SIG-M5 (cell line): ENCODE measurements around the gene TEX48.

Experiments
- DNase-seq: peaks from one replicate; lab custom pipeline; 2025; lab: John Stamatoyannopoulos, UW

The TEX48 gene

GRCh38 chr9:114666851-114667250 is 15.1 kb downstream of the TEX48 start:
- no peak for DNase-seq

DNA sequence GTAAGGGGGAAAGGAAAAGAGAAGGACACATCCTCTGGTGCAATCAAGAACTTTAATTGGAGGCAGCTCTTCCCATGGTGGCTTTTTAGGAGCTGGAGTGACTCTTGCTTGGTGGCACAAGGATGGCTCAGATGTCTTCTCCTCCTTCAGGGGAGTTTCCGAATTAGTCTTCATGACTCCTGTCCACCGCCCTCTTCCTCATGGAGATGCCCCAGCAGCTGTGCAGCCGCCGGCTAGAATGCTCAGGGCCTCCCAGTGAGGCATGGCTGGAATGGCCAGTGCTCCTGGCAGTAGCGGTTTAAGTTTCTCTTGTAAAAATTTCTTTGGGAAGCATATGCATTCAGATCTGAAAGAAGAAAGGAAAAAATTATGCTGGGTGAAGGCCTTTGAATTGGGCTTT is 15.6 kb downstream of the TEX48 start:
- DNase-seq = no peak

GRCh38 chr9:114664181-114664580 is 17.8 kb downstream of the TEX48 start:
- DNase-seq = no peak

GRCh38 chr9:114662081-114662989 is 19.7 kb downstream of the TEX48 start:
- no peak for DNase-seq

DNA sequence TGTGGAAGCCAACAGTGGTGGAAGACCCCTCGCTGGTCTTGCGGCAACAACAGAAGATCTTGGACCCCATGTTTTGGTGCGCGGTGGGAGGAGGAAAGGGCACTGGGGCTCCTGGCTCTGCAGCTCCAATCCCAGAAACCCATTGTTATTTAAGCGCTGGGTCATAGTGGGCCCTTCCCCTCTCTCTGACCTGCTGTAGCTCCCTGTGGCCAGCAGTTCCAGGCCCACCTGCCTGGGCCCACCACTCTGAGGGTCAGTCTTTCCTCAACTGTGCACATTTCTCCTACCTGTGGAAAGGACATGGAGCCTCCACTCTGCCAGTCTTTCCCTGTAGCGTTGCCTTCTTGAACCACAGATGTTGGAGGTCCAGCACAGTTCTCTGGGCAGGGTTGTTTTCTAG is 24.3 kb downstream of the TEX48 start, which contains the start of gene TEX53:
Gene TEX53, minus strand, starts transcription at position 101 of the 400 bp plus-strand sequence. Its CDS starts 31 bp downstream, at position 70.
- no peak for DNase-seq

DNA sequence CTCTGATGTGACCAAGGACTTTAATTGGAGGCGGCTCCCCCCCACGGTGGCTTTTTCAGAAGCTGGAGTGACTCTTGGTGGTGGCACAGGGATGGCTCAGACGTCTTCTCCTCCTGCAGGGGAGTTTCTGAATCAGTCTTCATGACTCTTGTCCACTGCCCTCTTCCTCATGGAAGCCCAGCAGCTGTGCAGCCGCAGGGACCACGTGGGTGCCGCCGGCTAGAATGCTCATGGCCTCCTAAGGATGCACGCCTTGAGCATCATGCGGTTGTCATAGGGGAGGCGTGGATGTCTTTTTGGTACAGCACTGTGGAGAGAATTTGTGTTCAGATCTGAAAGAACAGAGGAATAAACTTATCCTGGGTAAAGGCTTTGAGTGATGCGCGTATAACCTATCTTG is 25.7 kb downstream of the TEX48 start:
- no peak for DNase-seq

DNA sequence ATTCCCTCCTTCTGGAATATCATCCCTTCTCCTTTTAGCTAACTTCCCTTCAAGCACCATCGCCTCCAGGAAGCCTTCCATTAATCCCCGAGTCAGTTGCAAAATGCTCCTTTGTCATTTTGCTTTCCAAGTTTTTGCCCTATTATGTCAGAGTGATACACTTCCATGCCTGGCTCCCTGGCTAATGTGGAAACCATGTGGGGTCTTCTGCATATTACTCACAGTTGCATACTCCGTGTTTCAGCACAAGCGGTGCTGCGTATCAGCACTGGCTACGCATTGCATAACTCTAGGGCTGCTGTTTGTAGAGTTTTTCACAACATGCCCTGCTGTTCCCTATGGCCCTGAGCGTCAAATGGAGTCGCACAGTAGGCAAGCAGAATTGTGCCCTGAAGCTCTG is 26.3 kb downstream of the TEX48 start:
- DNase-seq = no peak

DNA sequence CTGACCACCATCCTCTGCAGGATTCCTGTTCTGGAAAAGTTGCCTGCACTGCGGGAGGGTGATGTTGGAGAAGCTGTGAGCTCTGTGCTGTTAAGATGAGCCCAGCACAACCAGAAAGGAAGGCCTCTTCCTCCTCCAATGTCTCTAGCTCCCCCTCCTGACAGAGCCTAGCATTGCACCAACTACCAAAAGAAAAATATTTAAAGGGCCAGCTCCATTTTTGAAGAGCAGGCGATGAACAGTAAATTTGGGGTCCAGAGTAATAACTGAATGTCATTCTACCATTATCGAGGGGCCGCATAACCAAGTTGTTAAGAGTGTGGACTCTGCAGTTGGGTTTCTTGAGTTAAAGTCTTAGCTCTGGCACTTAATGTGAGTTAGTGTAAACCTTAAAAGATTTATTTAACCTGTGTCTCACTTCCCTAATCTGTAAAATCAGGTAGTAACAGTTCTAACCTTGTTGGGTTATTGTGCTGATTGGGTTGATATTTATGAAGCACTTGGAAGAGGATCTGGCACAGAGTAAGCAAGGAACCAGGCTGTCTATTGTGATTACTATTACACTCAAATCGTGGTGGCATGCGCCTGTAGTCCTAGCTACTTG is 28.3 kb downstream of the TEX48 start:
- DNase-seq = no peak

GRCh38 chr9:114652776-114653555 is 29.0 kb downstream of the TEX48 start:
- DNase-seq = no peak

- DNase-seq = no peak
Observed at GRCh38 chr9:114643896-114644295, 38.1 kb downstream of the TEX48 start.

DNA sequence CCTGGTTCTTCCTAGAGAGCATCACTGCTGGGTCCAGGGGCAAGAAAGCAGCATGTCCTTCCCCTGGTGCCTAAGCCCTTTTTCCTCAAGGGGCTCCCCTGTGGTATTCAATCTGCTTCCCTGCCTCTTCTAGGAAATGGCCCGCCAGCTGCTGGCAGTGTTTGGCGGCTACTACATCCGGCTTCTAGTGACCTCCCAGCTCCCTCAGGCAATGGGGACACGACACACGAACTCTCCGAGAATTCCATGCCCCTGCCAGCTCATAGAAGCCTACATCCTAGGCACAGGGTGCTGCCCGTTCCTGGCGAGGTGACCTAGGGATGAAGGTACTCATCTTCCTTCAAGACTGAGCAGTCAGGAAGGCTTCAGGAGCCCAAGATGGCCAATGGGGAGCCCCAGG is 39.0 kb downstream of the TEX48 start:
- no peak for DNase-seq

DNA sequence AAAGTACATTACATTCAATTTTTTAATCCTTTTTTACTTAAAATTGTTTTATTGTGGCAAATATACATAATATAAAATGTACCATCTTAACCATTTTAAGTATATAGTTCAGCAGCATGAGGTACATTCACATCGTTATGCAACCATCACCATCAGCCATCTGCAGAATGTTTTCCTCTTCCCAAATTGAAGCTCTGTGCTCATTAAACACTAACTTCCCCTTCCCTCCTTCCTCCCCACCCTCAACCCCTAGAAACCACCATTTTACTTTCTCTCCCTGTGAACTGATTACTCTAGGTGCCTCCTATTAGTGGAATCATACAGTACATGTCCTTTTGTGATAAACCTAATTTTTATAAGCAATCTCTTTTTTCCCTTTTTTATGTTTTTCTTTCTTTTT is 40.0 kb downstream of the TEX48 start:
- no peak for DNase-seq

GRCh38 chr9:114638404-114638803 is 43.6 kb downstream of the TEX48 start:
- no peak for DNase-seq

DNA sequence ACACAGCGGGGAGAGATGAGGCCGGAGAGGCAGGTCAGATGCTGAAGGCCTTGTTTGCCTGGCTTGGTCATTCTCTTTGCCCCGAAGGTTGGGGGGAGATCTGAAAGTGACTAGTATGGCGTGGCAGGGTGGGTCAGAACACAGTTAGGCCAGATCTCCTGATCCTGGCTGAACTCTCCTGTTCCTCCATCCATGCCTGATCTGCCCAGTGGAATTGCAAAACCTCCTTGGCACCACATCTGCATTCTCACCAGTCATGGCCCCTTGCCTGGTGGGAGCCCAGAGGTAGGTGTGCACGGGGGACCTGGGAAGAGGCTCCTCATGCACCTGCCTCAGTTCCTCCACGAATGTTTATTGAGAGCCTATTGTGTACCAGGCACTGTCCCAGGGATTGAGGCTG is 47.6 kb downstream of the TEX48 start:
- no peak for DNase-seq

DNA sequence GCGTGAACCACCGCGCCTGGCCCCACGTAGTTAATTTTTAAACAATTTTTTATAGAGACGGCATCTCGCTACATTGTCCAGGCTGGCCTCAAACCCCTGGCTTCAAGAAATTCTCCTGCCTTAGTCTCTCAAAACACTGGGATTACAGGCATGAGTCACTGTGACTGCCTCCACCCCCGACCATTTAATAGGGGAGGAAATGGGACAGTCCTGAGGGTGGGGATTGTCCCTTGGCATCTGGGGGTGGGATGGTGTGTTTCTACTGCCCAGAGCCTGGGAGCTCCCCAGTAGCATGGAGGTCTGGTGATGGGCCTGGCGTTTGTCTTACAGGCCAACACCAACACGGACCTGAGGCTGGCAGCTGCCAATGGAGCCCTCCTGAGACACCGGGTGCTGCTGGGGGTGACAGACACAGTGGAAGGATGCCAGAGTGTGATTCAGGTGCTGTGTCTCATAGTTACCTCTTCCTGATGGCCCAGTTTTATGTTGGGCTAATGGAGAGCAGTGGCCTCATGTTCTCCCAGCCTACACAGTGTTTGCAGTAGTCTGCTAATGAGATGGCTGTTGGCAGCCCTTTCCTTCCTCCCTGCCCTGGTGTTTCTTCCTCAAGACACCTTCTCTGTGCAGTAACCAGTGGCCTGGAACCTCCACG is 48.4 kb downstream of the TEX48 start:
- no peak for DNase-seq

DNA sequence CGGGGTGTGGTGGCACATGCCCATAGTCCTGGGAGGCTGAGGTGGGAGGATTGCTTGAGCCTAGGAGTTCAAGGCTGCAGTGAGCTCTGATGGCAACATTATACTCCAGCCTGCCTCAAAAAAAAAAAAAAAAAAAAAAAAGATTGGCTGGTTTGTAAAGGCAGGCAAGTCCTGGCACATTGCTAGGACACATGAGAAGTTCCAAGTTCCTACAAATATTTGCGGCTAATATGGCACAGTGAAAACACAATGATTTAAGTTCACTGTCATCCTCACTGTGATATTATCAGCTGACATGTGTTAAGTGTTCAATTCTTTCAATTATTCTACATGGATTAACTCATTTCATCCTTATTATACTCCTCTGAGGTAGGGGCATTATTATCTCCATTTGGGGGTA is 50.8 kb downstream of the TEX48 start:
- no peak for DNase-seq

DNA sequence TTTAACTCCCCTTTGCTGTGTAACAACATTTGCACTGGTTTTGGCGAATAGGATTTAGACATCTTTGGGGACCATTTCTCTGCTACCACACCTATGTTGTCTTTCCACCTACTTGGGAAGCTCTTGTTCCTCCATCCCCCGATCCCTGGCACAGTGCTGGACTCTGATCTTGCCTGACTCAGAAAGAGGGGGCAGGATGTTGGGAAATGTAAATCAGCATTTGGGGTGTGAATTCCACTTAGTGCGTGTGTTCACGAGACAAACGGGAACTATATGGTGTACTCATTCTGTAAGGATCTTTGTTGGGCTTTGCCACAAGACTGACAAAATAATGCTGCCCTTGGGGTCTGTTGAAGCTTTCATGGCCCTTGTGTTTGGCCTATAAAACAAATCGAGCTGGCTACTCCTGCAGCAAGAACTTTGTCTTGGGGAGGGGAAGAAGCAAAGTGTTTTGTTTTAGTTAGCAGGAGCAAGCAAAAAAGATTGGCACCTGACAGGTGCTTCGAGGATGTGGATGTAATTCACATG is 52.4 kb downstream of the TEX48 start:
- no peak for DNase-seq

DNA sequence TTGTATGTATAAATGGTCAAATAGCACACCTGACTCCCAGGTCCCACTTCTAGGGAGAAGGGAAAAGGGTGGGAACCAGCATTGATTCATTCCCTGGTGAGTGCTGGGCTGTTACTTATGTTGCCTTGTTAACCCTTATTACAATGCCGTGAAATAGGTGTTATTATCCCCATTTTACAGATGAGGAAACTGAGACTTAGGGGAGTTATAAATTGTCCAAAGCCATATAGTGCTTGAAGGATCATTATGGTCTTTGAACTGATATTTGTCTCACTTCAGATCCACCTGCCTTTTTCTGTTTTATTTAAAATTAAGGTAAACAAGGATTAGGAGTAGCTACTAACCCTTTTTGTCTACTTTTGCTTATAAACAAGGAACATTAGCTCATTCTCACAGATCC is 54.4 kb downstream of the TEX48 start:
- DNase-seq = no peak

DNA sequence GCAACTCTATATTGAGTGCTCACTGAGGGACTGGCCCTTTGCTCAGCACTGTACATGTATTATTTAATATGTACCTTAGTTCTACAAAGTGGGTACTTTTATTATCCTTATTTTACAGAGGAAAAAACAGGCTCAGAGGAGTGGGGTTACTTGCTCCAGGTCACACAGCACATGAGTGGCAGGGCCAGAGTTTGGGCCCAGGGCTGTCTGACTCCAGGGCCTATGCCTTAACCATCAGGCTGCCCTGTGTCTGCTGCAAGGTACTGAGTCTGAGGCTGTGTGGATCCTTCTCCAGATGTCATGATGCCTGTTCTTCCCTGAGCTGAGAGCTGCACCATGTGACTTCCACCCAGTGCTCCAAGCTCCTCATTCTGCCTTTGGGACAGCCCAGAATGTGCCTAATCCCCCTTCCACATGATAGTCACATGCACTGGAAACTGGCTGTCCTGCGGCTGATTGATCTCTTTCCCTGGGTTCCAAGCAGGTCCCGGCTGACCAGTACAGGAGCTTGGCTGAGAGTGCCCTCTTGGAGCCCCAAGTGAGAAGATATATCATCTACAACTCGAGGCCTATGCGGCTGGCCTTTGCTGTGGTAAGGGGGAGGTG is 55.5 kb downstream of the TEX48 start:
- DNase-seq = no peak

DNA sequence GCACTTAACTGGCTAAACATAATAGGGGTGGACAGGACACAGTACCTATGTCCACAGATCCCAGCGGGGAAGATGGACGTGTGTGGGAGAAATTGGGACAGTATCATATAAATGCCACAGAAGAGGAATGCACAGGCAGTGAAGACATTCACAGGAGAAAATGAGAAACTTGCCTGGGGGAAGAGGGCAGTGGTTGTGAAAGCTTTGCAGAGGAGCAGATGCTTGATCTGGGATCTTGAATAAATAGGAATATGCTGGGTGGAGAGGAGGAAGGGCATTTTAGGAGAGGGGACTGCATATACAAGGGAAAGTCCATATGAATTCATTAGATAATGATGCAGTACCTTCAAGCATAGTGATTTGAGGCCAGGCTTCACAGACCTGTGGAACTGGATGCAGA is 57.3 kb downstream of the TEX48 start:
- no peak for DNase-seq

GRCh38 chr9:114621975-114622609 is 59.9 kb downstream of the TEX48 start:
- DNase-seq = no peak
